A673 (cell line): ENCODE measurements around the gene LRRN1. TPM values are rescaled to one million over a fixed set of nuclear protein-coding genes. Genes with fewer than 3 reads are reported as not detected.

ENCODE experiments used
- BruUV-seq: library from RNA; stranded (reverse); fragments of 400-500 nt; replicated peaks from 2 replicates; lab custom pipeline; 2021; lab: Mats Ljungman, UMichigan
- CTCF ChIA-PET: fragments of 300-600 bp; sonication (Branson Sonifier 250); formaldehyde crosslinking; loops from one replicate; lab custom pipeline; 2022; ENCODE audit warnings: antibody characterized with exemption; lab: Charles Lee
- POLR2A ChIA-PET: fragments of 300-600 bp; sonication (Branson Sonifier 250); formaldehyde crosslinking; loops from one replicate; lab custom pipeline; 2022; ENCODE audit warnings: antibody characterized with exemption; ENCODE audit not compliant: low non-redundant PET; lab: Charles Lee
- DNase-seq: peaks from one replicate; pipeline ENCODE4 v3.0.0-alpha.2; 2015; ENCODE audit warnings: low spot score
- H3K27ac ChIP-seq: fragments of 200-600 bp; sonication (generic); 2 replicates; pipeline ENCODE4 v1.5.1; 2016; ENCODE audit warnings: mixed run types, low read depth, mild to moderate bottlenecking, mixed read lengths, antibody characterized with exemption, low read length; ENCODE audit not compliant: poor library complexity, severe bottlenecking
- H3K27me3 ChIP-seq: fragments of 200-600 bp; sonication (generic); replicated peaks from 2 replicates; pipeline ENCODE4 v1.6.1; 2017; ENCODE audit warnings: mixed run types, low read depth, mild to moderate bottlenecking, mixed read lengths, antibody characterized with exemption, low read length; ENCODE audit not compliant: insufficient read depth, poor library complexity
- H3K36me3 ChIP-seq: fragments of 200-600 bp; sonication (generic); 2 replicates; pipeline ENCODE4 v1.6.1; 2016; ENCODE audit warnings: mixed run types, mild to moderate bottlenecking, mixed read lengths, antibody characterized with exemption, low read length; ENCODE audit not compliant: insufficient read depth, poor library complexity, severe bottlenecking
- H3K4me1 ChIP-seq: fragments of 200-600 bp; sonication (generic); 2 replicates; pipeline ENCODE4 v1.6.1; 2017; ENCODE audit warnings: mixed run types, mild to moderate bottlenecking, mixed read lengths, antibody characterized with exemption, low read length; ENCODE audit not compliant: insufficient read depth, poor library complexity, severe bottlenecking
- H3K4me3 ChIP-seq: fragments of 200-600 bp; sonication (generic); 2 replicates; pipeline ENCODE4 v1.5.1; 2016; ENCODE audit warnings: low read depth, mixed run types, mild to moderate bottlenecking, mixed read lengths, low read length; ENCODE audit not compliant: poor library complexity, severe bottlenecking
- H3K9me3 ChIP-seq: fragments of 200-600 bp; sonication (generic); 2 replicates; pipeline ENCODE4 v1.6.1; 2016; ENCODE audit warnings: mixed run types, low read depth, mild to moderate bottlenecking, mixed read lengths, antibody characterized with exemption, low read length; ENCODE audit not compliant: poor library complexity, severe bottlenecking
- CTCF ChIP-seq: fragments of 300-800, 200-600 bp; sonication (generic); conservative IDR thresholded peaks from 2 replicates; pipeline ENCODE4 v1.5.1; 2017; ENCODE audit warnings: low read depth, mild to moderate bottlenecking, antibody characterized with exemption, low read length, moderate library complexity, mixed read lengths
- EZH2 ChIP-seq: fragments of 200-600 bp; sonication (generic); IDR thresholded peaks from 2 replicates; pipeline ENCODE4 v1.6.1; 2017; ENCODE audit warnings: borderline replicate concordance, low read depth, mild to moderate bottlenecking, mixed read lengths, antibody characterized with exemption, low read length; ENCODE audit not compliant: poor library complexity, severe bottlenecking
- intact Hi-C: fragments of 100-400 bp; cut with micrococcal nuclease; formaldehyde crosslinking; loops from one replicate; pipeline ENCODE4 v1.10.0; 2022; ENCODE audit not compliant: unreplicated experiment
- total RNA-seq: library from RNA; stranded (reverse); gene quantifications from 2 replicates; pipeline ENCODE4 v1.2.3, GENCODE V29; 2021

The LRRN1 gene
- total RNA-seq, 1 experiment from 2014 or later = not detected

- ChIA-PET CTCF (no interaction called here), POLR2A (no interaction called here)
- Histone ChIP-seq H3K27ac (no peak overlapping the region), H3K9me3 (peaks cover 19% of the 10 kb centered on the region), H3K36me3 (no peaks in the 10 kb centered on the region), H3K27me3 (no peaks in the 10 kb centered on the region), H3K4me3 (no peak overlapping the region), H3K4me1 (no peaks in the 10 kb centered on the region)
- TF ChIP-seq CTCF (no peak), EZH2 (no peak)
- intact Hi-C loops = no loop called here
- BruUV-seq = no TSS peak
- no peak for DNase-seq
Measured at GRCh38 chr3:3848923-3849275, 49.7 kb downstream of the LRRN1 start.

GRCh38 chr3:3851621-3852323, 52.5 kb downstream of the LRRN1 start:
- no peaks in the 10 kb centered on the region for H3K4me1 ChIP-seq

GRCh38 chr3:3853544-3853943, 54.3 kb downstream of the LRRN1 start:
- H3K27ac ChIP-seq = no peak overlapping the region
- no peaks in the 10 kb centered on the region for H3K4me1 ChIP-seq
- CTCF ChIA-PET = no interaction called here
- no peaks in the 10 kb centered on the region for H3K36me3 ChIP-seq
- POLR2A ChIA-PET = no interaction called here
- TF ChIP-seq EZH2 = no peak
- TF ChIP-seq CTCF = no peak
- no peak for DNase-seq
- no peak overlapping the region for H3K4me3 ChIP-seq
- H3K27me3 ChIP-seq = no peaks in the 10 kb centered on the region
- H3K9me3 ChIP-seq = peaks cover 23% of the 10 kb centered on the region
- no TSS peak for BruUV-seq
- intact Hi-C loops = no loop called here

More at GRCh38 chr3:3851621-3852323, 52.5 kb downstream of the LRRN1 start:
- TF ChIP-seq EZH2 (no peak), CTCF (no peak)
- no peak overlapping the region for H3K4me3 ChIP-seq
- H3K9me3 ChIP-seq = peaks cover 28% of the 10 kb centered on the region
- no TSS peak for BruUV-seq
- H3K36me3 ChIP-seq = no peaks in the 10 kb centered on the region
- no peak overlapping the region for H3K27ac ChIP-seq
- ChIA-PET CTCF (no interaction called here), POLR2A (no interaction called here)
- intact Hi-C loops = no loop called here
- DNase-seq = no peak
- no peaks in the 10 kb centered on the region for H3K27me3 ChIP-seq
